NT2/D1 (cell line): ENCODE measurements around the gene ZBTB46.

ENCODE experiments used
- SUZ12 ChIP-seq: IDR thresholded peaks from 2 replicates; pipeline ENCODE4 v1.6.1; 2011; ENCODE audit not compliant: insufficient read length, insufficient read depth; ENCODE audit errors: extremely low read depth
- YY1 ChIP-seq: IDR thresholded peaks from 2 replicates; pipeline ENCODE4 v1.6.1; 2011; ENCODE audit not compliant: insufficient read length, insufficient read depth

DNA sequence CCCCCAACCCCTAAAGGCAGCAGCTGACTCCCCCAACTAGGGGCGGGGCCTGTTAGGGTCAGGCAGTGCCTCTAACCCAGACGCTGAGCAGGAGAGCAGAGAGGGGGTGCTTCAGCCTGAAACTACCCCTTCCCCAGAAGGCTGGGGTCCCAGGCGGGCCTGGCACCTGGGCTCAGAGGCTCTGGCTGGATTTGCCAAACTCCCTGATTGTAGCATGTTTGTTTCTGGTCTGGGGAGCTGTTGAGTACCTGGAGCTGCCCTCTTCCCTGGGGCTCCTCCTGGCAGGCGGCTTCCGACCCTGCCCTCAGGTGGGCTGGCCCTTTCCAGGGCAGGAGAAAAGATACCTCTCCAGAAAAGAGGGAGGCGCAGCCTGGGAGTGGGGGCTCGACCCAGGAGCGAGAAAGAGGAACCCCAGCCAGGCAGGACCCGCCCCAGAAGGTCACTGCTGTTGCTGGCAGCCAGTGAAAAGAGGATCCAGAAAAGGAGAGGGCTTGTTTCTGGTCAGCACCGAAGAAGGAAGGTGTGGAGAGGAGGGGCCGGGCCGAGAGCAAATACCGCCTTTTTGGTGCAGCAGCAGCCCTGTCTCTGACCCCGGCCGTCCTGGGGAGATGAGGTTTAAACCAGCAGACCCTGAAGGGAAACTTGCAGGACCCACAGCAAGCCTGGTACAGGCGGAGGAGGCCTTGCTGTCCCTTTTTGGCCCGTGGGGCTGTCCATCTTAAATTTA lies 29.4 kb upstream of the ZBTB46 start:
- TF ChIP-seq SUZ12: no peak
- no peak for TF ChIP-seq YY1
